ENCODE results near the gene IGDCC3. TPM values are rescaled to one million over a fixed set of nuclear protein-coding genes. Genes with fewer than 3 reads are reported as not detected.
A peak's percentile ranks its signal among the peaks of the same experiment; 100 is the strongest.

The IGDCC3 gene
- polyA plus RNA-seq, 1 donor from 2014 or later, result 14.4 TPM

GRCh38 chr15:65286704-65287519 lies 90.9 kb downstream of the IGDCC3 start, which contains the start of gene PARP16:
Gene PARP16, minus strand, starts transcription at chr15:65286883. Its CDS starts 457 bp downstream, at chr15:65286426.
- no peaks in the 10 kb centered on the region for H3F3A ChIP-seq (ENCODE audit: insufficient read depth, low read length, poor library complexity, severe bottlenecking)
- H3K79me2 ChIP-seq (replicated peaks; ENCODE audit: insufficient read depth, low read length), result peaks cover 29% of the 10 kb centered on the region
- H2AFZ ChIP-seq (ENCODE audit: low read depth, low read length), result peak within 1 kb of the TSS; percentile 90
- peak within 1 kb of the TSS; percentile 96 for H3K9ac ChIP-seq (ENCODE audit: low read length)
- H3K9me3 ChIP-seq (ENCODE audit: low read length), result no peaks in the 10 kb centered on the region
- peak within 1 kb of the TSS; percentile 78 for H3K27ac ChIP-seq (ENCODE audit: low read length)
- peak within 1 kb of the TSS; percentile 93 for H3K4me2 ChIP-seq (ENCODE audit: low read length)
- peak; percentile 74 for TF ChIP-seq CTCF (IDR thresholded peaks at IDR 0.05; ENCODE audit: poor library complexity, severe bottlenecking)
- no peak for TF ChIP-seq EZH2 (IDR thresholded peaks at IDR 0.05; ENCODE audit: borderline replicate concordance, insufficient read depth, low read length, poor library complexity, severe bottlenecking)
- TF ChIP-seq POLR2AphosphoS5 (IDR thresholded peaks at IDR 0.05), result peak; percentile 90
- TF ChIP-seq, protein P1, sequence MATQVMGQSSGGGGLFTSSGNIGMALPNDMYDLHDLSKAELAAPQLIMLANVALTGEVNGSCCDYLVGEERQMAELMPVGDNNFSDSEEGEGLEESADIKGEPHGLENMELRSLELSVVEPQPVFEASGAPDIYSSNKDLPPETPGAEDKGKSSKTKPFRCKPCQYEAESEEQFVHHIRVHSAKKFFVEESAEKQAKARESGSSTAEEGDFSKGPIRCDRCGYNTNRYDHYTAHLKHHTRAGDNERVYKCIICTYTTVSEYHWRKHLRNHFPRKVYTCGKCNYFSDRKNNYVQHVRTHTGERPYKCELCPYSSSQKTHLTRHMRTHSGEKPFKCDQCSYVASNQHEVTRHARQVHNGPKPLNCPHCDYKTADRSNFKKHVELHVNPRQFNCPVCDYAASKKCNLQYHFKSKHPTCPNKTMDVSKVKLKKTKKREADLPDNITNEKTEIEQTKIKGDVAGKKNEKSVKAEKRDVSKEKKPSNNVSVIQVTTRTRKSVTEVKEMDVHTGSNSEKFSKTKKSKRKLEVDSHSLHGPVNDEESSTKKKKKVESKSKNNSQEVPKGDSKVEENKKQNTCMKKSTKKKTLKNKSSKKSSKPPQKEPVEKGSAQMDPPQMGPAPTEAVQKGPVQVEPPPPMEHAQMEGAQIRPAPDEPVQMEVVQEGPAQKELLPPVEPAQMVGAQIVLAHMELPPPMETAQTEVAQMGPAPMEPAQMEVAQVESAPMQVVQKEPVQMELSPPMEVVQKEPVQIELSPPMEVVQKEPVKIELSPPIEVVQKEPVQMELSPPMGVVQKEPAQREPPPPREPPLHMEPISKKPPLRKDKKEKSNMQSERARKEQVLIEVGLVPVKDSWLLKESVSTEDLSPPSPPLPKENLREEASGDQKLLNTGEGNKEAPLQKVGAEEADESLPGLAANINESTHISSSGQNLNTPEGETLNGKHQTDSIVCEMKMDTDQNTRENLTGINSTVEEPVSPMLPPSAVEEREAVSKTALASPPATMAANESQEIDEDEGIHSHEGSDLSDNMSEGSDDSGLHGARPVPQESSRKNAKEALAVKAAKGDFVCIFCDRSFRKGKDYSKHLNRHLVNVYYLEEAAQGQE (IDR thresholded peaks at IDR 0.05; ENCODE audit: borderline replicate concordance), result peak; percentile 0
- peak; percentile 56 for TF ChIP-seq SMC3 (conservative IDR thresholded peaks at IDR 0.05; ENCODE audit: poor library complexity)
- TF ChIP-seq EP300 (conservative IDR thresholded peaks at IDR 0.05; ENCODE audit: poor library complexity, severe bottlenecking), result peak; percentile 55
- no peak for TF ChIP-seq TAF1 (IDR thresholded peaks at IDR 0.05; ENCODE audit: low read depth)
- peak; percentile 71 for TF ChIP-seq MXI1 (conservative IDR thresholded peaks at IDR 0.05; ENCODE audit: poor library complexity, severe bottlenecking)
- TF ChIP-seq RAD21 (conservative IDR thresholded peaks at IDR 0.05), result peak; percentile 42
- no peaks in the 10 kb centered on the region for H3K9me2 ChIP-seq (ENCODE audit: insufficient read depth, low read length)
- no peaks in the 10 kb centered on the region for H4K20me1 ChIP-seq (ENCODE audit: insufficient read depth)
- peak within 1 kb of the TSS; percentile 98 for H3K4me3 ChIP-seq (ENCODE audit: low read length)
- H3K27me3 ChIP-seq (ENCODE audit: insufficient read depth, low read depth, low read length), result no peaks in the 10 kb centered on the region
- H3K36me3 ChIP-seq (ENCODE audit: insufficient read depth, low read length), result no peaks in the 10 kb centered on the region

GRCh38 chr15:65286069-65286703 lies 91.6 kb downstream of the IGDCC3 start:
- H4K20me1 ChIP-seq (ENCODE audit: insufficient read depth), result no peaks in the 10 kb centered on the region

More at GRCh38 chr15:65286069-65286703, 91.6 kb downstream of the IGDCC3 start:
- Histone ChIP-seq H3K79me2 (replicated peaks; ENCODE audit: insufficient read depth, low read length) (peaks cover 29% of the 10 kb centered on the region), H3K9ac (ENCODE audit: low read length) (peak overlapping the region; percentile 96), H3K36me3 (ENCODE audit: insufficient read depth, low read length) (no peaks in the 10 kb centered on the region), H3F3A (ENCODE audit: insufficient read depth, low read length, poor library complexity, severe bottlenecking) (no peaks in the 10 kb centered on the region), H3K9me2 (ENCODE audit: insufficient read depth, low read length) (no peaks in the 10 kb centered on the region), H2AFZ (ENCODE audit: low read depth, low read length) (peak overlapping the region; percentile 90), H3K27me3 (ENCODE audit: insufficient read depth, low read depth, low read length) (no peaks in the 10 kb centered on the region), H3K4me3 (ENCODE audit: low read length) (peak overlapping the region; percentile 98), H3K4me2 (ENCODE audit: low read length) (peak overlapping the region; percentile 93), H3K9me3 (ENCODE audit: low read length) (no peaks in the 10 kb centered on the region), H3K27ac (ENCODE audit: low read length) (peak overlapping the region; percentile 78)
- TF ChIP-seq SMC3 (conservative IDR thresholded peaks at IDR 0.05; ENCODE audit: poor library complexity), result no peak
- TF ChIP-seq, protein P1 (IDR thresholded peaks at IDR 0.05; ENCODE audit: borderline replicate concordance), result peak; percentile 9
